HEK293T (cell line): ENCODE results near the gene GORAB.

Source experiments
- CTCF ChIA-PET: fragments of 350-600 bp; formaldehyde crosslinking; extraction: SDS; loops from one replicate; lab custom pipeline; 2021; ENCODE audit warnings: antibody characterized with exemption, inconsistent platforms; lab: Yijun Ruan, JAX
- POLR2A ChIA-PET: fragments of 350-600 bp; formaldehyde crosslinking; extraction: SDS; loops from one replicate; lab custom pipeline; 2020; ENCODE audit warnings: antibody characterized with exemption, inconsistent platforms; lab: Yijun Ruan, JAX
- DNase-seq: peaks from one replicate; pipeline ENCODE4 v3.0.0; 2012; ENCODE audit warnings: mixed read lengths; ENCODE audit errors: extremely low spot score
- ARNT ChIP-seq: fragments of 450-650 bp; IDR thresholded peaks from 2 replicates; pipeline ENCODE4 v1.6.1; 2017; ENCODE audit warnings: mild to moderate bottlenecking
- BHLHE40 ChIP-seq: fragments of 450-650 bp; IDR thresholded peaks from 2 replicates; pipeline ENCODE4 v1.6.1; 2016; ENCODE audit warnings: mild to moderate bottlenecking, moderate library complexity, borderline replicate concordance
- CTBP1 ChIP-seq: fragments of 450-650 bp; IDR thresholded peaks from 2 replicates; pipeline ENCODE4 v1.6.1; 2016; ENCODE audit warnings: borderline replicate concordance
- ELF4 ChIP-seq: fragments of 450-650 bp; IDR thresholded peaks from 2 replicates; pipeline ENCODE4 v1.6.1; 2017; ENCODE audit warnings: antibody characterized with exemption
- FOXA1 ChIP-seq: fragments of 450-650 bp; IDR thresholded peaks from 2 replicates; pipeline ENCODE4 v1.6.1; 2016; ENCODE audit warnings: mild to moderate bottlenecking
- FOXK2 ChIP-seq: fragments of 450-650 bp; IDR thresholded peaks from 2 replicates; pipeline ENCODE4 v1.6.1; 2016; ENCODE audit warnings: mild to moderate bottlenecking
- FOXM1 ChIP-seq: fragments of 450-650 bp; IDR thresholded peaks from 2 replicates; pipeline ENCODE4 v1.6.1; 2017; ENCODE audit warnings: mild to moderate bottlenecking, borderline replicate concordance
- HDGF ChIP-seq: fragments of 450-650 bp; IDR thresholded peaks from 2 replicates; pipeline ENCODE4 v1.6.1; 2017; ENCODE audit warnings: antibody characterized with exemption, borderline replicate concordance
- L3MBTL2 ChIP-seq: fragments of 450-650 bp; conservative IDR thresholded peaks from 2 replicates; pipeline ENCODE4 v1.6.1; 2016; ENCODE audit warnings: mild to moderate bottlenecking
- LEF1 ChIP-seq: fragments of 450-650 bp; IDR thresholded peaks from 2 replicates; pipeline ENCODE4 v1.6.1; 2017; ENCODE audit warnings: mild to moderate bottlenecking, borderline replicate concordance
- NFRKB ChIP-seq: fragments of 450-650 bp; IDR thresholded peaks from 2 replicates; pipeline ENCODE4 v1.6.1; 2016; ENCODE audit warnings: mild to moderate bottlenecking, moderate library complexity
- PKNOX1 ChIP-seq: fragments of 450-650 bp; IDR thresholded peaks from 2 replicates; pipeline ENCODE4 v1.6.1; 2016
- SP1 ChIP-seq: fragments of 450-650 bp; IDR thresholded peaks from 2 replicates; pipeline ENCODE4 v1.6.1; 2017
- SUZ12 ChIP-seq: fragments of 450-650 bp; IDR thresholded peaks from 2 replicates; pipeline ENCODE4 v1.6.1; 2016; ENCODE audit warnings: mild to moderate bottlenecking
- TARDBP ChIP-seq: fragments of 450-650 bp; IDR thresholded peaks from 2 replicates; pipeline ENCODE4 v1.6.1; 2016
- ZNF384 ChIP-seq: fragments of 450-650 bp; IDR thresholded peaks from 2 replicates; pipeline ENCODE4 v1.6.1; 2016

GORAB gene

DNA sequence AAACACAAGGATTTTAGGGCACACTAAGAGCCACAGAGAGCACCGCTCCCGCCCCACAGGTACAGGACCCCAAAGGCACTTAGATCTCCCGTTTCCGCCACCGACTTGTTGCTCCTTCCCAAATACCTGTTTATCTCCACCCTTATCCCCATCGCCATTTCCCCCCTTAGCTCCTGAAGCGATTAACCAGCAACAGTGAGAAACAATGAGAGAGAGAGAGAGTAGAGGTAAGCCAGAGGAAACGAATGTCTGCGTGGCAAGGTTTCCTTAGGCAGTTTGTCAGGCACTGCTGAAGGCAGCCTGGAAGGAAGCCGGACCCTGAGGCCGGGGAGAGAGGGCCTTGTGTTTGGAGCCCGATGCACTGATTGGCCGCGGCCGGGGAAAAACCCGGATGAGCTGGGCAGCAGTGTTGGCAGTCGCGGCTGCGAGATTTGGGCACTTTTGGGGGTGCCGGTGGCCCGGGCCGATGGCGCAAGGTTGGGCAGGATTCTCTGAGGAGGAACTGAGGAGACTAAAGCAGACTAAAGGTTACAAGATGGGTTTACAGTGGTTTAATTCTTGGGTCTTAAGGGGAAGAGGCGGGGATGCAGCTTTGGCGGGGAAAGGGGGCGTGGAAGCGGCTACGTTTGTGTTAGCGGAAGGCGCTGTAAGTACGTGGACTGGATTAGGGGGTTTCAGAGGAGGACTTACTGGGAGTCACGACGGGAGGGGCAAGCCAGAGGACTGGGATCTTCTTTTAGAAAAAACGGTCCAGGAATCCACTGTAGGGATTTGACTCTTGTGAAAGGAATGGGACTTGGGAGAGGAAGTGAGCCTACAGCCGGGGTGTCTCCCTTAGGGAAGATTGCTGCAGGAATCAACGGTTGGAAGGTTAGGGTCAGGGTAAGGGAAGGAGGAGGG is at the start of gene GORAB:
Gene GORAB, plus strand, starts transcription at position 409 of the 900 bp plus-strand sequence. Its CDS starts 58 bp downstream, at position 467.
- DNase-seq = peak; percentile 94
- ChIA-PET POLR2A (interaction anchor here (0.7 to 1.5 kb wide), 6 partner anchors 9 to 637 kb away, joined by 3 to 5 read pairs (median 4); partner anchors contain the start of gene NTMT2), CTCF (no interaction called here)
- TF ChIP-seq L3MBTL2 (peak; percentile 71), SP1 (no peak), ELF4 (peak; percentile 63), FOXK2 (peak; percentile 56), TARDBP (no peak), FOXA1 (no peak), ZNF384 (no peak), LEF1 (no peak), CTBP1 (0 out of 2 replicates have a peak, but pooled peaks have one; percentile 21), SUZ12 (no peak), PKNOX1 (no peak), HDGF (no peak; the same call in 1 of the 2 replicates), BHLHE40 (no peak), NFRKB (peak; percentile 61), ARNT (no peak)

- DNase-seq = no peak
- CTCF ChIA-PET = no interaction called here
- TF ChIP-seq ELF4 (no peak), SP1 (no peak), FOXM1 (no peak), ZNF384 (no peak), LEF1 (no peak), HDGF (no peak), CTBP1 (no peak), FOXK2 (no peak), L3MBTL2 (no peak), NFRKB (no peak)
- POLR2A ChIA-PET = no interaction called here
Measured at GRCh38 chr1:170483051-170483450, 48.9 kb upstream of the GORAB start.

GRCh38 chr1:170487503-170487902 is 44.5 kb upstream of the GORAB start:
- no peak for DNase-seq
- CTCF ChIA-PET = no interaction called here
- no peak for TF ChIP-seq CTBP1
- TF ChIP-seq FOXK2 = no peak
- no peak for TF ChIP-seq SP1
- TF ChIP-seq FOXA1 = no peak
- TF ChIP-seq LEF1 = no peak
- no peak for TF ChIP-seq ELF4
- TF ChIP-seq BHLHE40 = no peak
- no peak for TF ChIP-seq FOXM1
- no peak for TF ChIP-seq HDGF
- TF ChIP-seq TARDBP = no peak
- no peak for TF ChIP-seq L3MBTL2
- TF ChIP-seq ARNT = no peak
- TF ChIP-seq ZNF384 = no peak
- TF ChIP-seq NFRKB = no peak
- no peak for TF ChIP-seq SUZ12
- no peak for TF ChIP-seq PKNOX1
- POLR2A ChIA-PET = no interaction called here

- TF ChIP-seq NFRKB (no peak), FOXK2 (no peak), SP1 (no peak), CTBP1 (no peak), TARDBP (no peak), SUZ12 (no peak), ARNT (no peak), ELF4 (no peak)
- ChIA-PET CTCF (interaction anchor here (0.7 kb wide), 1 partner anchor 22 kb away, joined by 3 read pairs; no protein-coding TSS in a partner anchor), POLR2A (no interaction called here)
- no peak for DNase-seq
Measured at GRCh38 chr1:170491291-170491690, 40.7 kb upstream of the GORAB start.

- TF ChIP-seq FOXK2 (no peak), ARNT (no peak), CTBP1 (no peak)
- ChIA-PET CTCF (no interaction called here), POLR2A (no interaction called here)
- no peak for DNase-seq
Measured at GRCh38 chr1:170494369-170494768, 37.6 kb upstream of the GORAB start.

DNA sequence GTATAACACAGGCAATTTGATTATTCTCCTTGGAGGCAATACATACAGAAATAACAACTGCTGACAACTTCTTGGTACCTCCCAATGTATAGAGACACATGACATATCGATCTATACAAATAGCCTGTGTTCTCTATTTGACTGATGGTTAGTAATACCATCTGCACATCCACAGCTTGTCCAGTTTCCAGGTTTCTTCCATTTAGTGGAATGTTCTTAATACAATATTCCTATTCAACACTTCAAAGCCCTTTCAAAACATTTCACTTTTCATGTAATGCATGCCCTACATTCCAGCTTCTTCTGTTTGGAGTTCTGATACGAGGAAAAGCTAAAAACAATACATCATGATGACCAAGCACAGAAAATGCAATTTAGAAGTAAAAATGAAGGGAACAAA is 37.0 kb upstream of the GORAB start:
- TF ChIP-seq FOXA1 (no peak), FOXM1 (no peak), ELF4 (no peak), HDGF (no peak), FOXK2 (no peak), NFRKB (no peak), L3MBTL2 (no peak), SP1 (no peak)
- CTCF ChIA-PET = no interaction called here
- POLR2A ChIA-PET = no interaction called here
- no peak for DNase-seq

GRCh38 chr1:170498876-170499275 is 33.1 kb upstream of the GORAB start:
- CTCF ChIA-PET = no interaction called here

More at GRCh38 chr1:170498876-170499275, 33.1 kb upstream of the GORAB start:
- POLR2A ChIA-PET = no interaction called here
- no peak for TF ChIP-seq BHLHE40
- TF ChIP-seq TARDBP = no peak
- TF ChIP-seq FOXA1 = no peak
- TF ChIP-seq ARNT = no peak
- no peak for TF ChIP-seq SP1
- TF ChIP-seq ZNF384 = no peak
- no peak for TF ChIP-seq SUZ12
- no peak for TF ChIP-seq FOXK2
- no peak for TF ChIP-seq L3MBTL2
- no peak for TF ChIP-seq FOXM1
- TF ChIP-seq NFRKB = no peak
- TF ChIP-seq HDGF = no peak
- TF ChIP-seq ELF4 = no peak
- TF ChIP-seq LEF1 = no peak
- no peak for TF ChIP-seq PKNOX1
- no peak for TF ChIP-seq CTBP1
- no peak for DNase-seq
